Calu3 (cell line): Measurements from ENCODE around the gene WASF2. TPM values are rescaled to one million over a fixed set of nuclear protein-coding genes. Genes with fewer than 3 reads are reported as not detected.

ENCODE experiments used
- BruUV-seq: library from RNA; stranded (reverse); fragments of 400-500 nt; replicated peaks from 2 replicates; lab custom pipeline; 2021; lab: Mats Ljungman, UMichigan
- CTCF ChIA-PET: fragments of 300-600 bp; sonication (Branson Sonifier 250); formaldehyde crosslinking; loops from one replicate; lab custom pipeline; 2022; ENCODE audit warnings: antibody characterized with exemption; lab: Charles Lee
- DNase-seq: peaks from one replicate; pipeline ENCODE4 v3.0.0; 2022
- H3K27ac Mint-ChIP-seq: one replicate; pipeline ENCODE4 v1.8.0; 2022; ENCODE audit warnings: mixed read lengths; ENCODE audit not compliant: unreplicated experiment
- H3K27me3 Mint-ChIP-seq: one replicate; pipeline ENCODE4 v1.8.0; 2022; ENCODE audit warnings: mixed read lengths; ENCODE audit not compliant: unreplicated experiment
- H3K36me3 Mint-ChIP-seq: one replicate; pipeline ENCODE4 v1.8.0; 2022; ENCODE audit warnings: mild to moderate bottlenecking, moderate library complexity, mixed read lengths; ENCODE audit not compliant: insufficient read depth, unreplicated experiment
- H3K4me1 Mint-ChIP-seq: one replicate; pipeline ENCODE4 v1.8.0; 2022; ENCODE audit warnings: mild to moderate bottlenecking, low read depth, mixed read lengths; ENCODE audit not compliant: unreplicated experiment
- H3K4me3 Mint-ChIP-seq: one replicate; pipeline ENCODE4 v1.8.0; 2022; ENCODE audit warnings: mild to moderate bottlenecking, low read depth, moderate library complexity, mixed read lengths; ENCODE audit not compliant: unreplicated experiment
- H3K9me3 Mint-ChIP-seq: one replicate; pipeline ENCODE4 v1.8.0; 2022; ENCODE audit warnings: low read depth, mixed read lengths; ENCODE audit not compliant: unreplicated experiment
- intact Hi-C: fragments of 100-400 bp; cut with micrococcal nuclease; formaldehyde crosslinking; loops from one replicate; pipeline ENCODE4 v1.10.0; 2022; ENCODE audit not compliant: unreplicated experiment
- total RNA-seq: library from RNA; stranded (reverse); gene quantifications from 2 replicates; pipeline ENCODE4 v1.2.3, GENCODE V29; 2022
- TF ChIP-seq, protein P1 (sequence below): fragments of 200-600 bp; IDR thresholded peaks from one replicate; pipeline ENCODE4 v1.8.0; 2022; ENCODE audit warnings: antibody characterized with exemption; ENCODE audit not compliant: unreplicated experiment

Gene WASF2
- total RNA-seq, 1 experiment from 2014 or later: 79.5 TPM

GRCh38 chr1:27423709-27424108 is 66.3 kb downstream of the WASF2 start:
- TF ChIP-seq, protein P1, sequence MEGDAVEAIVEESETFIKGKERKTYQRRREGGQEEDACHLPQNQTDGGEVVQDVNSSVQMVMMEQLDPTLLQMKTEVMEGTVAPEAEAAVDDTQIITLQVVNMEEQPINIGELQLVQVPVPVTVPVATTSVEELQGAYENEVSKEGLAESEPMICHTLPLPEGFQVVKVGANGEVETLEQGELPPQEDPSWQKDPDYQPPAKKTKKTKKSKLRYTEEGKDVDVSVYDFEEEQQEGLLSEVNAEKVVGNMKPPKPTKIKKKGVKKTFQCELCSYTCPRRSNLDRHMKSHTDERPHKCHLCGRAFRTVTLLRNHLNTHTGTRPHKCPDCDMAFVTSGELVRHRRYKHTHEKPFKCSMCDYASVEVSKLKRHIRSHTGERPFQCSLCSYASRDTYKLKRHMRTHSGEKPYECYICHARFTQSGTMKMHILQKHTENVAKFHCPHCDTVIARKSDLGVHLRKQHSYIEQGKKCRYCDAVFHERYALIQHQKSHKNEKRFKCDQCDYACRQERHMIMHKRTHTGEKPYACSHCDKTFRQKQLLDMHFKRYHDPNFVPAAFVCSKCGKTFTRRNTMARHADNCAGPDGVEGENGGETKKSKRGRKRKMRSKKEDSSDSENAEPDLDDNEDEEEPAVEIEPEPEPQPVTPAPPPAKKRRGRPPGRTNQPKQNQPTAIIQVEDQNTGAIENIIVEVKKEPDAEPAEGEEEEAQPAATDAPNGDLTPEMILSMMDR: no peak
- Mint-ChIP-seq H3K4me1 (peaks cover 10% of the 10 kb centered on the region), H3K4me3 (no peak overlapping the region), H3K27me3 (no peaks in the 10 kb centered on the region), H3K36me3 (peaks cover 16% of the 10 kb centered on the region), H3K9me3 (no peaks in the 10 kb centered on the region), H3K27ac (no peak overlapping the region)
- no TSS peak for BruUV-seq
- DNase-seq: no peak
- CTCF ChIA-PET: interaction anchor here (0.6 kb wide), 1 partner anchor 238 kb away, joined by 9 read pairs; no protein-coding TSS in a partner anchor
- intact Hi-C loops: no loop called here

GRCh38 chr1:27418326-27419185 is 71.4 kb downstream of the WASF2 start:
- BruUV-seq: no TSS peak
- intact Hi-C loops: loop anchor here (5.0 kb wide), 1 partner anchor 189 kb away; no protein-coding TSS in a partner anchor
- H3K27ac Mint-ChIP-seq: no peak overlapping the region

GRCh38 chr1:27417713-27418112 is 72.3 kb downstream of the WASF2 start:
- CTCF ChIA-PET: no interaction called here
- Mint-ChIP-seq H3K36me3 (peaks cover 24% of the 10 kb centered on the region), H3K4me3 (no peak overlapping the region), H3K27ac (no peak overlapping the region), H3K9me3 (no peaks in the 10 kb centered on the region), H3K27me3 (no peaks in the 10 kb centered on the region), H3K4me1 (peaks cover 18% of the 10 kb centered on the region)
- no TSS peak for BruUV-seq
- TF ChIP-seq, protein P1: no peak
- intact Hi-C loops: loop anchor here (5.0 kb wide), 1 partner anchor 190 kb away; no protein-coding TSS in a partner anchor
- no peak for DNase-seq

More at GRCh38 chr1:27418326-27419185, 71.4 kb downstream of the WASF2 start:
- peaks cover 18% of the 10 kb centered on the region for H3K4me1 Mint-ChIP-seq
- H3K4me3 Mint-ChIP-seq: no peak overlapping the region
- H3K36me3 Mint-ChIP-seq: peaks cover 24% of the 10 kb centered on the region
- TF ChIP-seq, protein P1: no peak
- peak; percentile 17 for DNase-seq
- no peaks in the 10 kb centered on the region for H3K9me3 Mint-ChIP-seq
- CTCF ChIA-PET: interaction anchor here (0.6 kb wide), 1 partner anchor 104 kb away, joined by 4 read pairs; no protein-coding TSS in a partner anchor
- H3K27me3 Mint-ChIP-seq: no peaks in the 10 kb centered on the region

DNA sequence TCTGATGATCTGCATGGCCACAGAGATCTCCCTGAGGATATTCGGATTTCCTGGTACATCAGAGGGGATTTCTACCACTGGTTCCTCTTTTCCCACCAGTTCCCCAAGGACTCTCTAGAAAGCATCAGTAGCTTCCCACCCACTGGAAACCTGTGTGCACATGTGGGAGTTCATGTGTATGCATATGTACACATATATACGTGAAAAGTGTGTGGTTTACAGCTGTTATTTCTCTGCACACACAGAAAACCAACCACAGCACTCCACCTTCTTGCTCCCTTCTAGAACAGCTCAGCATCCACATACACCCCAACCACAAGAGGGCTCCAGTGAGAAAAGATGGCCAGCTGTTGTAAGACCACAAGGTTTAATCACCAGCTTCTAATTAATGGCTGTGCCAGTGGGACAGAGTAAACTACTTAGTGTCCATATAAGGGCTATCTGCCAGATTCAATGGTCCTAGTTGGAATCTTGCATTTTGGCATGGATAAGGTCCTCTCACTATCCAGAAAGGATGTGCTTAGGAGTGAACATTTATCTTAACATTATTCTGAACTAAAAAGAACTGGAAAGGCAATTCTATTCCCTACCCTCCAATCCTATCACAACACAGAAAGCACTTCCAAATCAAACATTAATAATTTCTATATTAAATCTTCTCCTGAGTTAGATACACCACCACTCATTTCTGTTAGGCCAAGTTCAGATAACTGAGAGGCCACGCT is 73.4 kb downstream of the WASF2 start:
- DNase-seq: peak; percentile 56
- Mint-ChIP-seq H3K9me3 (no peaks in the 10 kb centered on the region), H3K36me3 (peaks cover 24% of the 10 kb centered on the region), H3K27me3 (no peaks in the 10 kb centered on the region), H3K4me1 (peaks cover 18% of the 10 kb centered on the region), H3K4me3 (no peak overlapping the region), H3K27ac (no peak overlapping the region)
- intact Hi-C loops: loop anchor here (5.0 kb wide), 1 partner anchor 191 kb away; no protein-coding TSS in a partner anchor
- TF ChIP-seq, protein P1: peak; percentile 48
- CTCF ChIA-PET: interaction anchor here (1.0 to 2.2 kb wide), 7 partner anchors 20 to 247 kb away, joined by 3 to 15 read pairs (median 5); partner anchors contain the start of gene AHDC1
- no TSS peak for BruUV-seq
